Neural cell (in vitro differentiated cells): ENCODE results near the gene USP10. TPM values are rescaled to one million over a fixed set of nuclear protein-coding genes. Genes with fewer than 3 reads are reported as not detected.

ENCODE experiments used
- H2AFZ ChIP-seq: fragments of 200-600, 300-800 bp; sonication (generic), shearing (Covaris generic); 2 replicates; pipeline ENCODE4 v1.6.0; 2014; ENCODE audit warnings: low read depth, mild to moderate bottlenecking, antibody characterized with exemption, low read length, moderate library complexity
- H3F3A ChIP-seq: fragments of 200-600 bp; shearing (Covaris generic); 2 replicates; pipeline ENCODE4 v1.6.1; 2016; ENCODE audit warnings: mild to moderate bottlenecking, moderate library complexity, mixed read lengths, antibody characterized with exemption, low read length; ENCODE audit not compliant: insufficient read depth, poor library complexity, severe bottlenecking
- H3K27ac ChIP-seq: fragments of 200-600, 300-800 bp; sonication (generic), shearing (Covaris generic); 2 replicates; pipeline ENCODE4 v1.5.1; 2014; ENCODE audit warnings: mild to moderate bottlenecking, low read length, moderate library complexity
- H3K27me3 ChIP-seq: fragments of 300-800, 200-600 bp; sonication (generic), shearing (Covaris generic); 2 replicates; pipeline ENCODE4 v1.6.0; 2014; ENCODE audit warnings: mild to moderate bottlenecking, low read depth, low read length, moderate library complexity; ENCODE audit not compliant: insufficient read depth
- H3K36me3 ChIP-seq: fragments of 300-800, 200-600 bp; sonication (generic), shearing (Covaris generic); 2 replicates; pipeline ENCODE4 v1.5.1; 2014; ENCODE audit warnings: mild to moderate bottlenecking, antibody characterized with exemption, low read length, moderate library complexity; ENCODE audit not compliant: insufficient read depth
- H3K4me2 ChIP-seq: fragments of 300-800, 200-600 bp; sonication (generic), shearing (Covaris generic); 2 replicates; pipeline ENCODE4 v1.6.0; 2014; ENCODE audit warnings: mild to moderate bottlenecking, low read length
- H3K4me3 ChIP-seq: fragments of 300-800, 200-600 bp; sonication (generic), shearing (Covaris generic); 2 replicates; pipeline ENCODE4 v1.5.1; 2014; ENCODE audit warnings: mild to moderate bottlenecking, low read length, moderate library complexity
- H3K79me2 ChIP-seq: fragments of 200-600 bp; shearing (Covaris generic); replicated peaks from 2 replicates; pipeline ENCODE4 v1.6.0; 2014; ENCODE audit warnings: mild to moderate bottlenecking, low read length, moderate library complexity; ENCODE audit not compliant: insufficient read depth
- H3K9ac ChIP-seq: fragments of 300-800, 200-600 bp; sonication (generic), shearing (Covaris generic); 2 replicates; pipeline ENCODE4 v1.6.1; 2016; ENCODE audit warnings: mild to moderate bottlenecking, low read length, mixed read lengths
- H3K9me2 ChIP-seq: fragments of 200-600 bp; shearing (Covaris generic); 2 replicates; pipeline ENCODE4 v1.6.1; 2016; ENCODE audit warnings: mild to moderate bottlenecking, low read length, mixed read lengths; ENCODE audit not compliant: insufficient read depth
- H3K9me3 ChIP-seq: fragments of 200-600, 300-800 bp; sonication (generic), shearing (Covaris generic); 2 replicates; pipeline ENCODE4 v1.6.1; 2016; ENCODE audit warnings: mild to moderate bottlenecking, mixed run types, low read length, moderate library complexity, mixed read lengths
- H4K20me1 ChIP-seq: fragments of 200-600 bp; shearing (Covaris generic); 2 replicates; pipeline ENCODE4 v1.6.1; 2016; ENCODE audit warnings: mild to moderate bottlenecking, mixed run types; ENCODE audit not compliant: insufficient read depth
- EP300 ChIP-seq: fragments of 450-650 bp; conservative IDR thresholded peaks from 2 replicates; pipeline ENCODE4 v1.6.1; 2014; ENCODE audit warnings: antibody characterized with exemption, mild to moderate bottlenecking, moderate library complexity; ENCODE audit not compliant: poor library complexity, severe bottlenecking
- EZH2 ChIP-seq: fragments of 200-600, 300-800 bp; shearing (Covaris generic), sonication (generic); IDR thresholded peaks from 2 replicates; pipeline ENCODE4 v1.6.1; 2014; ENCODE audit warnings: antibody characterized with exemption, low read length, borderline replicate concordance, mild to moderate bottlenecking; ENCODE audit not compliant: insufficient read depth, poor library complexity, severe bottlenecking
- MXI1 ChIP-seq: fragments of 450-650 bp; conservative IDR thresholded peaks from 2 replicates; pipeline ENCODE4 v1.6.1; 2014; ENCODE audit warnings: antibody characterized with exemption, mild to moderate bottlenecking; ENCODE audit not compliant: poor library complexity, severe bottlenecking
- POLR2AphosphoS5 ChIP-seq: IDR thresholded peaks from 2 replicates; pipeline ENCODE4 v1.6.1; 2012
- RAD21 ChIP-seq: fragments of 450-650 bp; conservative IDR thresholded peaks from 2 replicates; pipeline ENCODE4 v1.6.1; 2014; ENCODE audit warnings: antibody characterized with exemption, mild to moderate bottlenecking, moderate library complexity
- SMC3 ChIP-seq: fragments of 450-650 bp; conservative IDR thresholded peaks from 2 replicates; pipeline ENCODE4 v1.6.1; 2014; ENCODE audit warnings: antibody characterized with exemption, mild to moderate bottlenecking, moderate library complexity; ENCODE audit not compliant: poor library complexity
- TAF1 ChIP-seq: IDR thresholded peaks from 2 replicates; pipeline ENCODE4 v1.6.1; 2012; ENCODE audit warnings: low read depth
- polyA plus RNA-seq: library from polyadenylated mRNA; depleted of rRNA; stranded (reverse); fragments of >200 nt; gene quantifications from 2 replicates; pipeline ENCODE4 v1.2.3, GENCODE V29; 2014
- TF ChIP-seq, protein P1 (sequence below): IDR thresholded peaks from 2 replicates; pipeline ENCODE4 v1.6.1; 2012; ENCODE audit warnings: borderline replicate concordance
- TF ChIP-seq, protein P2 (sequence below): fragments of 450-650 bp; IDR thresholded peaks from 2 replicates; pipeline ENCODE4 v1.5.1; 2014; ENCODE audit warnings: antibody characterized with exemption, mild to moderate bottlenecking, moderate library complexity; ENCODE audit not compliant: poor library complexity, severe bottlenecking

USP10 gene
- polyA plus RNA-seq, 1 donor from 2014 or later, result 48.9 TPM

DNA sequence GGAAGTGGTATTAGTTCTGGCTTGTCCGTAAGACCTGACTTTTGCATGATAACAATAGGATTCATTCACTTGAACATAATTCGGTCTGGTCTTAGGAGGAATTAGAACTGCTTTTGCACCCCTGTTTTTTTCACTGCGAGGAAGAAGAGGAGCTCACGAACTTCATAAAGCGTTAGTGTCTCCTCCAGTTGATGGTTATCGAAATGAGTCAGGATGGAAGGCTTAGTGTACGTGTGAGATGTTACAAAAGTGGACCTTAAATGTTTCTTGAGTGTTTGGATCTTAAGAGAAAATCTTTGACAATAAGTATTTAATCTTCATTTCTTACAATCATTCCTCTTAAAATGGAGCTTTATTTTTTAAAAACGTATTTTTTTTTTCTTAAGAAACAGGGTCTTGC, 52.8 kb downstream of the USP10 start:
- Histone ChIP-seq H4K20me1 (peaks cover 4% of the 10 kb centered on the region), H3K27me3 (no peaks in the 10 kb centered on the region), H3K79me2 (peaks cover 28% of the 10 kb centered on the region)

DNA sequence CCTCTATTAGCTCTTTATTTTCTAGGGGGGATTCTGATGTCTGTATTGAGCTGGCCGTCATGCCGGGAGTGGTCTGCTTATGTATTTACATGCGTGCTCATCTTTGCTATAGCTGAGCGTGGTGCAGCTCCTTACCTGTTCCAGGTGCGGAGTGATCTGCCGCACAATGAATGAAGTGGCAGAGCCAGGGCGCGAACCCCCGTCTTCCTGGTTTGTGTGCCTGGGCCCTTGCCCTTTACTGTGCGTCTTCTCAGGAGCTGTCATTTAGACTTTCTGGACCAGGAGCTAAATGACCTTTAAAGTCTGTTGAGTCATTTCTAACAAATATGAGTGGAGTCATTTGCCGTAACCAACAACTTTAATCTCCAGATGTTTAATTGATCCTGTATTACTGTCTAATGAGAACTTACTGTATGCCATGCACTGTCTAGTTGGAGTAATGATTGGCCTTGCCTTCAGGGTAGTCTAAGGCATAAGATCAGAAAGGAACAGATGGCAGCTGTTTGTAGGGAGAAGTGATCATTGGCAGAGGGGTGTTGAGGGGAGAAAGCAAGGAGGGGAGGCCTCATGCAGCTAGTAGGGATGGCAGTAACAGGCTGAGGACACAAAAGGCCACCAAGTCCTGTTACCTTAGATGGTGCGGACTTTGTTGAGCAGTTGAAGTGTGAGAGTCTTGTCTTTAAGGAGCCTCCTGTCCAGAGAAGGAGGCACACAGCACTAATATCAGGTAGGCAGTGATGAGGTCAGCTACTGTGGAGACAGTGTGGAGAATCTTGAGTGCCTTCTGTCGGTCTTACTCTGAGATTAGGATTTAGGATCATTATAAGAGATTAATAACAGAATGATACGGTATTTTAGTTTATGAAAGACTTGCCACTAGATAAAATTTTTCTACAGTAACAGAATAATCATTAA, 53.9 kb downstream of the USP10 start:
- Histone ChIP-seq H2AFZ (no peak overlapping the region), H3K27ac (no peak overlapping the region), H3K79me2 (peaks cover 28% of the 10 kb centered on the region), H3K9me2 (no peaks in the 10 kb centered on the region), H3K9ac (no peak overlapping the region), H3F3A (no peaks in the 10 kb centered on the region), H3K4me2 (no peak overlapping the region), H3K27me3 (no peaks in the 10 kb centered on the region), H3K9me3 (no peaks in the 10 kb centered on the region), H3K4me3 (no peak overlapping the region), H3K36me3 (no peaks in the 10 kb centered on the region), H4K20me1 (peaks cover 4% of the 10 kb centered on the region)
- TF ChIP-seq, protein P1, sequence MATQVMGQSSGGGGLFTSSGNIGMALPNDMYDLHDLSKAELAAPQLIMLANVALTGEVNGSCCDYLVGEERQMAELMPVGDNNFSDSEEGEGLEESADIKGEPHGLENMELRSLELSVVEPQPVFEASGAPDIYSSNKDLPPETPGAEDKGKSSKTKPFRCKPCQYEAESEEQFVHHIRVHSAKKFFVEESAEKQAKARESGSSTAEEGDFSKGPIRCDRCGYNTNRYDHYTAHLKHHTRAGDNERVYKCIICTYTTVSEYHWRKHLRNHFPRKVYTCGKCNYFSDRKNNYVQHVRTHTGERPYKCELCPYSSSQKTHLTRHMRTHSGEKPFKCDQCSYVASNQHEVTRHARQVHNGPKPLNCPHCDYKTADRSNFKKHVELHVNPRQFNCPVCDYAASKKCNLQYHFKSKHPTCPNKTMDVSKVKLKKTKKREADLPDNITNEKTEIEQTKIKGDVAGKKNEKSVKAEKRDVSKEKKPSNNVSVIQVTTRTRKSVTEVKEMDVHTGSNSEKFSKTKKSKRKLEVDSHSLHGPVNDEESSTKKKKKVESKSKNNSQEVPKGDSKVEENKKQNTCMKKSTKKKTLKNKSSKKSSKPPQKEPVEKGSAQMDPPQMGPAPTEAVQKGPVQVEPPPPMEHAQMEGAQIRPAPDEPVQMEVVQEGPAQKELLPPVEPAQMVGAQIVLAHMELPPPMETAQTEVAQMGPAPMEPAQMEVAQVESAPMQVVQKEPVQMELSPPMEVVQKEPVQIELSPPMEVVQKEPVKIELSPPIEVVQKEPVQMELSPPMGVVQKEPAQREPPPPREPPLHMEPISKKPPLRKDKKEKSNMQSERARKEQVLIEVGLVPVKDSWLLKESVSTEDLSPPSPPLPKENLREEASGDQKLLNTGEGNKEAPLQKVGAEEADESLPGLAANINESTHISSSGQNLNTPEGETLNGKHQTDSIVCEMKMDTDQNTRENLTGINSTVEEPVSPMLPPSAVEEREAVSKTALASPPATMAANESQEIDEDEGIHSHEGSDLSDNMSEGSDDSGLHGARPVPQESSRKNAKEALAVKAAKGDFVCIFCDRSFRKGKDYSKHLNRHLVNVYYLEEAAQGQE, result no peak
- TF ChIP-seq TAF1, result no peak
- TF ChIP-seq MXI1, result no peak
- TF ChIP-seq RAD21, result no peak
- no peak for TF ChIP-seq SMC3
- TF ChIP-seq POLR2AphosphoS5, result no peak
- TF ChIP-seq EP300, result no peak
- TF ChIP-seq EZH2, result no peak
- TF ChIP-seq, protein P2, sequence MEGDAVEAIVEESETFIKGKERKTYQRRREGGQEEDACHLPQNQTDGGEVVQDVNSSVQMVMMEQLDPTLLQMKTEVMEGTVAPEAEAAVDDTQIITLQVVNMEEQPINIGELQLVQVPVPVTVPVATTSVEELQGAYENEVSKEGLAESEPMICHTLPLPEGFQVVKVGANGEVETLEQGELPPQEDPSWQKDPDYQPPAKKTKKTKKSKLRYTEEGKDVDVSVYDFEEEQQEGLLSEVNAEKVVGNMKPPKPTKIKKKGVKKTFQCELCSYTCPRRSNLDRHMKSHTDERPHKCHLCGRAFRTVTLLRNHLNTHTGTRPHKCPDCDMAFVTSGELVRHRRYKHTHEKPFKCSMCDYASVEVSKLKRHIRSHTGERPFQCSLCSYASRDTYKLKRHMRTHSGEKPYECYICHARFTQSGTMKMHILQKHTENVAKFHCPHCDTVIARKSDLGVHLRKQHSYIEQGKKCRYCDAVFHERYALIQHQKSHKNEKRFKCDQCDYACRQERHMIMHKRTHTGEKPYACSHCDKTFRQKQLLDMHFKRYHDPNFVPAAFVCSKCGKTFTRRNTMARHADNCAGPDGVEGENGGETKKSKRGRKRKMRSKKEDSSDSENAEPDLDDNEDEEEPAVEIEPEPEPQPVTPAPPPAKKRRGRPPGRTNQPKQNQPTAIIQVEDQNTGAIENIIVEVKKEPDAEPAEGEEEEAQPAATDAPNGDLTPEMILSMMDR, result no peak

More for the DNA sequence above, 52.8 kb downstream of the USP10 start:
- H3K4me3 ChIP-seq, result no peak overlapping the region
- H2AFZ ChIP-seq, result no peak overlapping the region
- TF ChIP-seq EP300, result no peak
- TF ChIP-seq, protein P2, result no peak
- TF ChIP-seq, protein P1, result no peak
- no peak for TF ChIP-seq SMC3
- no peak for TF ChIP-seq POLR2AphosphoS5
- TF ChIP-seq EZH2, result no peak
- TF ChIP-seq TAF1, result no peak
- no peak for TF ChIP-seq RAD21
- H3F3A ChIP-seq, result no peaks in the 10 kb centered on the region
- H3K4me2 ChIP-seq, result no peak overlapping the region
- no peaks in the 10 kb centered on the region for H3K9me2 ChIP-seq
- no peaks in the 10 kb centered on the region for H3K9me3 ChIP-seq
- no peaks in the 10 kb centered on the region for H3K36me3 ChIP-seq
- no peak overlapping the region for H3K9ac ChIP-seq
- no peak overlapping the region for H3K27ac ChIP-seq
